Fibroblast of lung (primary cell): Measurements from ENCODE around the gene CABP1.

Experiments
- CTCF ChIP-seq, 2 donors: IDR thresholded peaks in 1 of 2; conservative IDR thresholded peaks in 1 of 2; 1 replicate in 1 of 2; 2 replicates in 1 of 2; pipeline ENCODE4 v1.5.1; 2011 to 2012; ENCODE audit warnings: low read length in 2 of 2, control low read depth in 1 of 2, inconsistent platforms in 1 of 2, low read depth in 1 of 2, mild to moderate bottlenecking in 1 of 2
- EZH2 ChIP-seq: IDR thresholded peaks from 2 replicates; pipeline ENCODE4 v1.5.1; 2012; ENCODE audit warnings: low read length, control low read depth, mild to moderate bottlenecking; ENCODE audit errors: missing control alignments

GRCh38 chr12:120685522-120685921, 45.1 kb downstream of the CABP1 start:
- TF ChIP-seq EZH2: no peak
- TF ChIP-seq CTCF (conservative IDR thresholded peaks at IDR 0.05 in 1 of 2, IDR thresholded peaks at IDR 0.05 in 1 of 2; ENCODE audit: low read depth in 1 of 2, low read length in 2 of 2): no peak
